K562 (cell line): Measurements from ENCODE around the gene DEFB124. TPM values are rescaled to one million over a fixed set of nuclear protein-coding genes. Genes with fewer than 3 reads are reported as not detected.
A peak's percentile ranks its signal among the peaks of the same experiment; 100 is the strongest.

Source experiments
- ATF7 ChIP-seq: fragments of 450-650 bp; IDR thresholded peaks from 2 replicates; pipeline ENCODE4 v1.7.1; 2014; ENCODE audit warnings: mild to moderate bottlenecking, moderate library complexity
- BHLHE40 ChIP-seq: IDR thresholded peaks from 2 replicates; pipeline ENCODE4 v1.6.1; 2011; ENCODE audit warnings: low read length, improper control_type of control experiment
- CEBPG ChIP-seq, 3 experiments: fragments of 200-800 bp in 1 of 3; sonication (Bioruptor generic) in 1 of 3; sonication (generic) in 1 of 3; formaldehyde crosslinking in 1 of 3; IDR thresholded peaks in 2 of 3; conservative IDR thresholded peaks in 1 of 3; 2 replicates each; pipeline versions ENCODE4 v1.6.1 to v1.8.0; 2016 to 2022; ENCODE audit warnings: missing compliant biosample characterization in 2 of 3, missing genetic modification characterization in 2 of 3, mild to moderate bottlenecking in 1 of 3, missing genetic modification reagents in 1 of 3
- EHMT2 ChIP-seq: fragments of 450-650 bp; IDR thresholded peaks from 2 replicates; pipeline ENCODE4 v1.6.1; 2018; ENCODE audit warnings: antibody characterized with exemption
- FOXA3 ChIP-seq, 2 experiments: fragments of 450-650 bp in 1 of 2; sonication (generic) in 1 of 2; formaldehyde crosslinking; IDR thresholded peaks in 1 of 2; conservative IDR thresholded peaks in 1 of 2; 2 replicates each; pipeline versions ENCODE4 v1.4.0 to v1.8.0; 2020 to 2022; ENCODE audit warnings: mild to moderate bottlenecking in 2 of 2, missing genetic modification reagents in 1 of 2
- IRF2 ChIP-seq: sonication (generic); formaldehyde crosslinking; IDR thresholded peaks from 2 replicates; pipeline ENCODE4 v1.8.1; 2022; ENCODE audit warnings: mild to moderate bottlenecking, missing genetic modification reagents
- JUND ChIP-seq, 2 experiments: IDR thresholded peaks; 2 replicates in 1 of 2; 3 replicates in 1 of 2; pipeline ENCODE4 v1.6.1; 2011; ENCODE audit warnings: borderline replicate concordance in 2 of 2, low read depth in 2 of 2, low read length in 2 of 2, improper control_type of control experiment in 1 of 2, missing biosample characterization in 1 of 2, missing genetic modification characterization in 1 of 2, missing genetic modification reagents in 1 of 2
- MYC ChIP-seq, 2 experiments: fragments of 250-450 bp in 1 of 2; sonication (Bioruptor Pico) in 1 of 2; IDR thresholded peaks; 2 replicates each; pipeline versions ENCODE4 v1.5.1 to v1.6.1; 2012 to 2021; ENCODE audit warnings: low read depth in 2 of 2, borderline replicate concordance in 1 of 2, improper control_type of control experiment in 1 of 2, low read length in 1 of 2, mild to moderate bottlenecking in 1 of 2, moderate library complexity in 1 of 2
- POLR2A ChIP-seq: fragments of 450-650 bp; conservative IDR thresholded peaks from 2 replicates; pipeline ENCODE4 v1.6.1; 2016
- RCOR1 ChIP-seq, 2 experiments: IDR thresholded peaks; 2 replicates each; pipeline ENCODE4 v1.6.1; 2012; ENCODE audit warnings: low read depth in 2 of 2, low read length in 2 of 2, borderline replicate concordance in 1 of 2, improper control_type of control experiment in 1 of 2
- TEAD4 ChIP-seq, 2 experiments: sonication (generic) in 1 of 2; formaldehyde crosslinking in 1 of 2; IDR thresholded peaks; 2 replicates each; pipeline versions ENCODE4 v1.6.1 to v1.8.0; 2012 to 2022; ENCODE audit warnings: borderline replicate concordance in 1 of 2, inconsistent platforms in 1 of 2, low read length in 1 of 2, mild to moderate bottlenecking in 1 of 2, missing genetic modification reagents in 1 of 2
- YBX1 ChIP-seq: fragments of 450-650 bp; IDR thresholded peaks from 2 replicates; pipeline ENCODE4 v1.7.1; 2016; ENCODE audit warnings: mild to moderate bottlenecking
- ZNF436 ChIP-seq: fragments of 250-450, 450-650 bp; sonication (Bioruptor Pico); formaldehyde crosslinking; IDR thresholded peaks from 2 replicates; pipeline ENCODE4 v1.7.0; 2020; ENCODE audit warnings: mild to moderate bottlenecking
- ZNF551 ChIP-seq: fragments of 250-450 bp; sonication (Bioruptor Pico); IDR thresholded peaks from 2 replicates; pipeline ENCODE4 v1.5.0; 2021; ENCODE audit warnings: mild to moderate bottlenecking, moderate library complexity
- ZSCAN29 ChIP-seq: fragments of 450-650 bp; IDR thresholded peaks from 2 replicates; pipeline ENCODE4 v1.6.1; 2017
- polyA plus RNA-seq, 8 experiments: library from polyadenylated mRNA; depleted of rRNA in 4 of 8; stranded (reverse) in 5 of 8; unstranded in 3 of 8; fragments of >200 nt; fragmentation: Nextera tagmentation in 2 of 8; fragmentation: Illumina TruSeq in 1 of 8; extraction: Ambion mirVana in 2 of 8; extraction: Trizol in 1 of 8; gene quantifications; 2 replicates each; pipeline versions ENCODE4 v1.2.1 to v1.2.3, GENCODE V29; 2011 to 2014; ENCODE audit warnings: inconsistent platforms in 1 of 8, missing spikeins in 1 of 8
- total RNA-seq, 7 experiments: library from RNA; depleted of rRNA in 6 of 7; stranded (reverse); fragments of >200 nt in 6 of 7; fragmentation: Illumina TruSeq in 2 of 7; extraction: Trizol in 2 of 7; gene quantifications; 2 replicates each; pipeline versions ENCODE4 v1.2.1 to v1.2.3, GENCODE V29; 2011 to 2021; ENCODE audit warnings: low replicate concordance in 1 of 7
- TF ChIP-seq, protein P1 (sequence below): sonication (generic); formaldehyde crosslinking; IDR thresholded peaks from 2 replicates; pipeline ENCODE4 v1.8.1; 2023; ENCODE audit warnings: missing genetic modification reagents, mild to moderate bottlenecking, borderline replicate concordance
- TF ChIP-seq, protein P2 (sequence below): sonication (generic); formaldehyde crosslinking; IDR thresholded peaks from 2 replicates; pipeline ENCODE4 v1.9.0; 2022; ENCODE audit warnings: mild to moderate bottlenecking, missing genetic modification reagents
- TF ChIP-seq, protein P3 (sequence below): sonication (generic); formaldehyde crosslinking; IDR thresholded peaks from 2 replicates; pipeline ENCODE4 v1.8.1; 2023; ENCODE audit warnings: mild to moderate bottlenecking, missing genetic modification reagents
- TF ChIP-seq, protein P4 (sequence below): sonication (generic); formaldehyde crosslinking; IDR thresholded peaks from 2 replicates; pipeline ENCODE4 v1.8.1; 2023; ENCODE audit warnings: mild to moderate bottlenecking, missing genetic modification reagents, moderate library complexity

DEFB124 gene
- total and polyA plus RNA-seq, 9 of the 15 experiments (the other 6 are each of a cell fraction or from before 2014, with no cell fraction given) = not detected

DNA sequence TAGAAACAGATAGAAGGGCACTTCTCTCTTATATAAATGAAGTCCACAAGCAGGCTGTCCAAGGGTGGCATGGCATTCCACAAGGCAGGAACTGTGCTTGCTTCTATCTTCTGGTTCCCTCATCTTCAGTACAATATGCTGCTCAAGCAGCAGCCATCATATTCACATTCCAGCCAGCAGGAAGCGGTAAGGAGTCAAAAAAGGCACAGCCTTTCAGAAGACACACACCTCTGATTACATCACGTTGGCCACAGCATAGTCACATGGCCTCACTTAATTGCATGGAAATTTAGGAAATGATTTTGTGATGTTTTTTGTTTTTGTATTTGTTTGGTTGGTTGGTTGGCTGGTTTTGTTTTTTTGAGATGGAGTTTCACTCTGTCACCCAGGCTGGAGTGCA lies 19.2 kb upstream of the DEFB124 start (continued):
- TF ChIP-seq, protein P1, sequence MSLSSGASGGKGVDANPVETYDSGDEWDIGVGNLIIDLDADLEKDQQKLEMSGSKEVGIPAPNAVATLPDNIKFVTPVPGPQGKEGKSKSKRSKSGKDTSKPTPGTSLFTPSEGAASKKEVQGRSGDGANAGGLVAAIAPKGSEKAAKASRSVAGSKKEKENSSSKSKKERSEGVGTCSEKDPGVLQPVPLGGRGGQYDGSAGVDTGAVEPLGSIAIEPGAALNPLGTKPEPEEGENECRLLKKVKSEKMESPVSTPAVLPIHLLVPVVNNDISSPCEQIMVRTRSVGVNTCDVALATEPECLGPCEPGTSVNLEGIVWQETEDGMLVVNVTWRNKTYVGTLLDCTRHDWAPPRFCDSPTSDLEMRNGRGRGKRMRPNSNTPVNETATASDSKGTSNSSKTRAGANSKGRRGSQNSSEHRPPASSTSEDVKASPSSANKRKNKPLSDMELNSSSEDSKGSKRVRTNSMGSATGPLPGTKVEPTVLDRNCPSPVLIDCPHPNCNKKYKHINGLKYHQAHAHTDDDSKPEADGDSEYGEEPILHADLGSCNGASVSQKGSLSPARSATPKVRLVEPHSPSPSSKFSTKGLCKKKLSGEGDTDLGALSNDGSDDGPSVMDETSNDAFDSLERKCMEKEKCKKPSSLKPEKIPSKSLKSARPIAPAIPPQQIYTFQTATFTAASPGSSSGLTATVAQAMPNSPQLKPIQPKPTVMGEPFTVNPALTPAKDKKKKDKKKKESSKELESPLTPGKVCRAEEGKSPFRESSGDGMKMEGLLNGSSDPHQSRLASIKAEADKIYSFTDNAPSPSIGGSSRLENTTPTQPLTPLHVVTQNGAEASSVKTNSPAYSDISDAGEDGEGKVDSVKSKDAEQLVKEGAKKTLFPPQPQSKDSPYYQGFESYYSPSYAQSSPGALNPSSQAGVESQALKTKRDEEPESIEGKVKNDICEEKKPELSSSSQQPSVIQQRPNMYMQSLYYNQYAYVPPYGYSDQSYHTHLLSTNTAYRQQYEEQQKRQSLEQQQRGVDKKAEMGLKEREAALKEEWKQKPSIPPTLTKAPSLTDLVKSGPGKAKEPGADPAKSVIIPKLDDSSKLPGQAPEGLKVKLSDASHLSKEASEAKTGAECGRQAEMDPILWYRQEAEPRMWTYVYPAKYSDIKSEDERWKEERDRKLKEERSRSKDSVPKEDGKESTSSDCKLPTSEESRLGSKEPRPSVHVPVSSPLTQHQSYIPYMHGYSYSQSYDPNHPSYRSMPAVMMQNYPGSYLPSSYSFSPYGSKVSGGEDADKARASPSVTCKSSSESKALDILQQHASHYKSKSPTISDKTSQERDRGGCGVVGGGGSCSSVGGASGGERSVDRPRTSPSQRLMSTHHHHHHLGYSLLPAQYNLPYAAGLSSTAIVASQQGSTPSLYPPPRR (CRISPR knock-in tag) = no peak
- TF ChIP-seq CEBPG (CRISPR knock-in tag; IDR thresholded peaks at IDR 0.05) = no peak; the same call in 1 of the 2 replicates
- peak in 1 of 2 experiments; percentile 77; a peak in 2 of 4 replicates for TF ChIP-seq CEBPG (tag; conservative IDR thresholded peaks at IDR 0.05 in 1 of 2, IDR thresholded peaks at IDR 0.05 in 1 of 2)
- 0 out of 2 replicates have a peak, but pooled peaks have one; percentile 10 for TF ChIP-seq BHLHE40
- TF ChIP-seq, protein P2, sequence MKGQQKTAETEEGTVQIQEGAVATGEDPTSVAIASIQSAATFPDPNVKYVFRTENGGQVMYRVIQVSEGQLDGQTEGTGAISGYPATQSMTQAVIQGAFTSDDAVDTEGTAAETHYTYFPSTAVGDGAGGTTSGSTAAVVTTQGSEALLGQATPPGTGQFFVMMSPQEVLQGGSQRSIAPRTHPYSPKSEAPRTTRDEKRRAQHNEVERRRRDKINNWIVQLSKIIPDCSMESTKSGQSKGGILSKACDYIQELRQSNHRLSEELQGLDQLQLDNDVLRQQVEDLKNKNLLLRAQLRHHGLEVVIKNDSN (CRISPR knock-in tag) = peak; percentile 75
- TF ChIP-seq YBX1 = no peak
- TF ChIP-seq ZNF551 (CRISPR knock-in tag) = no peak
- TF ChIP-seq RCOR1 (IDR thresholded peaks at IDR 0.05; ENCODE audit: borderline replicate concordance in 1 of 2, low read depth in 2 of 2, low read length in 2 of 2) = peak; percentile 20 to 45; a peak in 2 of 4 replicates
- TF ChIP-seq, protein P3, sequence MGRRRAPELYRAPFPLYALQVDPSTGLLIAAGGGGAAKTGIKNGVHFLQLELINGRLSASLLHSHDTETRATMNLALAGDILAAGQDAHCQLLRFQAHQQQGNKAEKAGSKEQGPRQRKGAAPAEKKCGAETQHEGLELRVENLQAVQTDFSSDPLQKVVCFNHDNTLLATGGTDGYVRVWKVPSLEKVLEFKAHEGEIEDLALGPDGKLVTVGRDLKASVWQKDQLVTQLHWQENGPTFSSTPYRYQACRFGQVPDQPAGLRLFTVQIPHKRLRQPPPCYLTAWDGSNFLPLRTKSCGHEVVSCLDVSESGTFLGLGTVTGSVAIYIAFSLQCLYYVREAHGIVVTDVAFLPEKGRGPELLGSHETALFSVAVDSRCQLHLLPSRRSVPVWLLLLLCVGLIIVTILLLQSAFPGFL (CRISPR knock-in tag) = no peak
- TF ChIP-seq ATF7 = peak; percentile 76
- no peak for TF ChIP-seq ZNF436
- TF ChIP-seq MYC (IDR thresholded peaks at IDR 0.05; ENCODE audit: low read depth, low read length) = peak; percentile 72
- TF ChIP-seq MYC (CRISPR knock-in tag; IDR thresholded peaks at IDR 0.05; ENCODE audit: borderline replicate concordance, low read depth) = no peak
- peak; percentile 38; the same call in 1 of the 2 replicates for TF ChIP-seq EHMT2
- peak; percentile 54; the same call in 1 of the 2 replicates for TF ChIP-seq JUND (IDR thresholded peaks at IDR 0.05; ENCODE audit: borderline replicate concordance, low read depth, low read length)
- no peak for TF ChIP-seq JUND (tag; IDR thresholded peaks at IDR 0.05; ENCODE audit: borderline replicate concordance, low read depth, low read length)
- TF ChIP-seq POLR2A = no peak
- TF ChIP-seq ZSCAN29 = no peak
- TF ChIP-seq FOXA3 (CRISPR knock-in tag; conservative IDR thresholded peaks at IDR 0.05 in 1 of 2, IDR thresholded peaks at IDR 0.05 in 1 of 2) = no peak
- no peak for TF ChIP-seq IRF2 (CRISPR knock-in tag)
- peak; percentile 96 for TF ChIP-seq TEAD4 (IDR thresholded peaks at IDR 0.05; ENCODE audit: low read length)
- peak; percentile 95 for TF ChIP-seq TEAD4 (CRISPR knock-in tag; IDR thresholded peaks at IDR 0.05; ENCODE audit: borderline replicate concordance)
- TF ChIP-seq, protein P4, sequence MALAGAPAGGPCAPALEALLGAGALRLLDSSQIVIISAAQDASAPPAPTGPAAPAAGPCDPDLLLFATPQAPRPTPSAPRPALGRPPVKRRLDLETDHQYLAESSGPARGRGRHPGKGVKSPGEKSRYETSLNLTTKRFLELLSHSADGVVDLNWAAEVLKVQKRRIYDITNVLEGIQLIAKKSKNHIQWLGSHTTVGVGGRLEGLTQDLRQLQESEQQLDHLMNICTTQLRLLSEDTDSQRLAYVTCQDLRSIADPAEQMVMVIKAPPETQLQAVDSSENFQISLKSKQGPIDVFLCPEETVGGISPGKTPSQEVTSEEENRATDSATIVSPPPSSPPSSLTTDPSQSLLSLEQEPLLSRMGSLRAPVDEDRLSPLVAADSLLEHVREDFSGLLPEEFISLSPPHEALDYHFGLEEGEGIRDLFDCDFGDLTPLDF (CRISPR knock-in tag) = no peak
